ENCODE measurements around the gene MAST4.
"Not testable (repeated sequence)": the region's sequence is repeated elsewhere in the genome, so short reads cannot be mapped to it uniquely, and the experiment has no call there.

DNA sequence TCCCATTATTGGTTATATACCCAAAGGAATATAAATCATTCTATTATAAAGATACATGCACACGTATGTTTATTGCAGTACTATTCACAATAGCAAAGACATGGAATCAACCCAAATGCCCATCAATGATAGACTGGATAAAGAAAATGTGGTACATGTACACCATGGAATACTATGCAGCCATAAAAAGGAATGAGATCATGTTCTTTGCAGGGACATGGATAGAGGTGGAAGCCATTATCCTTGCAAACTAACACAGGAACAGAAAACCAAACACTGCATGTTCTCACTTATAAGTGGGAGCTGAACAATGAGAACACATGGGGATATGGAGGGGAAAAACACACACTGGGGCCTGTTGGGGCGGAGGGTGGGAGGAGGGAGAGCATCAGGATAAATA lies 99.6 kb downstream of the MAST4 start:
- TF ChIP-seq CTCF (IDR thresholded peaks at IDR 0.05; ENCODE audit: insufficient read depth, low read length); POLR2AphosphoS5 (IDR thresholded peaks at IDR 0.05; ENCODE audit: low read depth): not testable (repeated sequence)
